Measurements from ENCODE around the gene PRKAG2. TPM values are rescaled to one million over a fixed set of nuclear protein-coding genes. Genes with fewer than 3 reads are reported as not detected.

Gene PRKAG2
- total RNA-seq, 1 experiment from 2014 or later: 23.9 TPM

- BruUV-seq (replicated peaks): no TSS peak
- H3K4me2 ChIP-seq (ENCODE audit: low read length): no peak overlapping the region
- H3F3A ChIP-seq (ENCODE audit: low read length, unreplicated experiment): no peaks in the 10 kb centered on the region
- ChIA-PET POLR2A (ENCODE audit: unreplicated experiment) (no interaction called here), CTCF (interaction anchor here (0.6 kb wide), 1 partner anchor 141 kb away, joined by 3 read pairs; no protein-coding TSS in a partner anchor)
- TF ChIP-seq, protein P1, sequence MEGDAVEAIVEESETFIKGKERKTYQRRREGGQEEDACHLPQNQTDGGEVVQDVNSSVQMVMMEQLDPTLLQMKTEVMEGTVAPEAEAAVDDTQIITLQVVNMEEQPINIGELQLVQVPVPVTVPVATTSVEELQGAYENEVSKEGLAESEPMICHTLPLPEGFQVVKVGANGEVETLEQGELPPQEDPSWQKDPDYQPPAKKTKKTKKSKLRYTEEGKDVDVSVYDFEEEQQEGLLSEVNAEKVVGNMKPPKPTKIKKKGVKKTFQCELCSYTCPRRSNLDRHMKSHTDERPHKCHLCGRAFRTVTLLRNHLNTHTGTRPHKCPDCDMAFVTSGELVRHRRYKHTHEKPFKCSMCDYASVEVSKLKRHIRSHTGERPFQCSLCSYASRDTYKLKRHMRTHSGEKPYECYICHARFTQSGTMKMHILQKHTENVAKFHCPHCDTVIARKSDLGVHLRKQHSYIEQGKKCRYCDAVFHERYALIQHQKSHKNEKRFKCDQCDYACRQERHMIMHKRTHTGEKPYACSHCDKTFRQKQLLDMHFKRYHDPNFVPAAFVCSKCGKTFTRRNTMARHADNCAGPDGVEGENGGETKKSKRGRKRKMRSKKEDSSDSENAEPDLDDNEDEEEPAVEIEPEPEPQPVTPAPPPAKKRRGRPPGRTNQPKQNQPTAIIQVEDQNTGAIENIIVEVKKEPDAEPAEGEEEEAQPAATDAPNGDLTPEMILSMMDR (conservative IDR thresholded peaks at IDR 0.05; ENCODE audit: low read depth, low read length): no peak
- TF ChIP-seq EZH2 (IDR thresholded peaks at IDR 0.05; ENCODE audit: low read length, unreplicated experiment) (no peak), EZH2phosphoT487 (IDR thresholded peaks at IDR 0.05; ENCODE audit: borderline replicate concordance, low read length) (no peak)
- no peaks in the 10 kb centered on the region for H3K9me2 ChIP-seq (replicated peaks; ENCODE audit: low read length)
- no peaks in the 10 kb centered on the region for H3K9me3 ChIP-seq (ENCODE audit: low read length)
- intact Hi-C loops (cut with micrococcal nuclease): no loop called here
- H3K27ac ChIP-seq (ENCODE audit: low read length): no peak overlapping the region
- no peaks in the 10 kb centered on the region for H3K36me3 ChIP-seq (ENCODE audit: low read depth, low read length)
- DNase-seq: no peak
- H3K4me3 ChIP-seq (ENCODE audit: low read length): no peak overlapping the region
- H3K4me1 ChIP-seq (ENCODE audit: insufficient read depth, low read length): no peaks in the 10 kb centered on the region
- H3K9ac ChIP-seq (ENCODE audit: low read length): no peak overlapping the region
- no peak overlapping the region for H2AFZ ChIP-seq (ENCODE audit: low read length)
- no peak for ATAC-seq
- no peaks in the 10 kb centered on the region for H4K20me1 ChIP-seq (ENCODE audit: low read length)
- no peaks in the 10 kb centered on the region for H3K27me3 ChIP-seq (ENCODE audit: low read length)
- peaks cover 28% of the 10 kb centered on the region for H3K79me2 ChIP-seq (ENCODE audit: low read length)
Measured at GRCh38 chr7:151616443-151617213, 260.3 kb downstream of the PRKAG2 start.

- H3K27ac ChIP-seq (ENCODE audit: low read length): no peak overlapping the region
- no peak for ATAC-seq
- H3K36me3 ChIP-seq (ENCODE audit: low read depth, low read length): no peaks in the 10 kb centered on the region
- intact Hi-C loops (cut with micrococcal nuclease): no loop called here
- no peak overlapping the region for H2AFZ ChIP-seq (ENCODE audit: low read length)
- no peaks in the 10 kb centered on the region for H3K4me1 ChIP-seq (ENCODE audit: insufficient read depth, low read length)
- H3K27me3 ChIP-seq (ENCODE audit: low read length): no peaks in the 10 kb centered on the region
- TF ChIP-seq EZH2 (IDR thresholded peaks at IDR 0.05; ENCODE audit: low read length, unreplicated experiment): no peak
- no peak for TF ChIP-seq EZH2phosphoT487 (IDR thresholded peaks at IDR 0.05; ENCODE audit: borderline replicate concordance, low read length)
- TF ChIP-seq, protein P1 (conservative IDR thresholded peaks at IDR 0.05; ENCODE audit: low read depth, low read length): no peak
- ChIA-PET POLR2A (ENCODE audit: unreplicated experiment) (no interaction called here), CTCF (no interaction called here)
- H3K9me2 ChIP-seq (replicated peaks; ENCODE audit: low read length): no peaks in the 10 kb centered on the region
- H3K9me3 ChIP-seq (ENCODE audit: low read length): no peaks in the 10 kb centered on the region
- no peak overlapping the region for H3K4me3 ChIP-seq (ENCODE audit: low read length)
- H3F3A ChIP-seq (ENCODE audit: low read length, unreplicated experiment): no peaks in the 10 kb centered on the region
- DNase-seq: no peak
- peaks cover 20% of the 10 kb centered on the region for H3K79me2 ChIP-seq (ENCODE audit: low read length)
- BruUV-seq (replicated peaks): no TSS peak
- H4K20me1 ChIP-seq (ENCODE audit: low read length): no peaks in the 10 kb centered on the region
- H3K4me2 ChIP-seq (ENCODE audit: low read length): no peak overlapping the region
- no peak overlapping the region for H3K9ac ChIP-seq (ENCODE audit: low read length)
Measured at GRCh38 chr7:151615784-151616183, 261.1 kb downstream of the PRKAG2 start.

DNA sequence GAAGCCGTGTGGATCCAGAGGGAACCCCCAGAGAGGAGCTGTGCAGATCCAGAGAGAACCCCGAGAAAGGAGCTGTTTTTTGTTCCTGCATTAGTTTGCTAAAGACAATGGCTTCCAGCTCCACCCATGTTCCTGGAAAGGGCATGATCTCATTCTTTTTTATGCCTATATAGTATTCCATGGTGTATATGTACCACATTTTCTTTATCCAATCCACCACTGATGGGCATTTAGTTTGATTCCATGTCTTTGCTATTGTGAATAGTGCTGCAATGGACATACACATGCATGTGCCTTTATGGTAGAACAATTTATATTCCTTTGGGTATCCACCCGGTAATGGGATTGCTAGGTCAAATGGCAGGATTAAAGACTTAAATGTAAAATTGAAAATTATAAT lies 261.9 kb downstream of the PRKAG2 start:
- ChIA-PET CTCF (no interaction called here), POLR2A (ENCODE audit: unreplicated experiment) (no interaction called here)
- Histone ChIP-seq H3K4me3 (ENCODE audit: low read length) (no peak overlapping the region), H3K79me2 (ENCODE audit: low read length) (peaks cover 19% of the 10 kb centered on the region), H3K4me2 (ENCODE audit: low read length) (no peak overlapping the region), H3K9ac (ENCODE audit: low read length) (no peak overlapping the region), H3K27ac (ENCODE audit: low read length) (no peak overlapping the region), H3K9me3 (ENCODE audit: low read length) (no peaks in the 10 kb centered on the region), H3K36me3 (ENCODE audit: low read depth, low read length) (no peaks in the 10 kb centered on the region), H2AFZ (ENCODE audit: low read length) (no peak overlapping the region), H3F3A (ENCODE audit: low read length, unreplicated experiment) (no peaks in the 10 kb centered on the region), H3K9me2 (replicated peaks; ENCODE audit: low read length) (no peaks in the 10 kb centered on the region), H3K4me1 (ENCODE audit: insufficient read depth, low read length) (no peaks in the 10 kb centered on the region), H3K27me3 (ENCODE audit: low read length) (no peaks in the 10 kb centered on the region), H4K20me1 (ENCODE audit: low read length) (no peaks in the 10 kb centered on the region)
- BruUV-seq (replicated peaks): no TSS peak
- DNase-seq: no peak
- intact Hi-C loops (cut with micrococcal nuclease): no loop called here
- ATAC-seq: no peak
- no peak for TF ChIP-seq EZH2 (IDR thresholded peaks at IDR 0.05; ENCODE audit: low read length, unreplicated experiment)
- TF ChIP-seq, protein P1 (conservative IDR thresholded peaks at IDR 0.05; ENCODE audit: low read depth, low read length): no peak
- TF ChIP-seq EZH2phosphoT487 (IDR thresholded peaks at IDR 0.05; ENCODE audit: borderline replicate concordance, low read length): no peak

All from PC-3 (cell line).